Endothelial cell of umbilical vein (primary cell): ENCODE data around the gene PRKG1. TPM values are rescaled to one million over a fixed set of nuclear protein-coding genes. Genes with fewer than 3 reads are reported as not detected.

Source experiments
- BruUV-seq: library from RNA; stranded (reverse); fragments of 400-500 nt; replicated peaks from 2 replicates; lab custom pipeline; 2021; lab: Mats Ljungman, UMichigan
- CTCF ChIA-PET: fragments of 300-600, 350-600 bp; sonication (Branson Sonifier 250); formaldehyde crosslinking; loops from one replicate; lab custom pipeline; 2021; ENCODE audit warnings: antibody characterized with exemption, inconsistent platforms; lab: Charles Lee
- POLR2A ChIA-PET: fragments of 300-600, 350-600 bp; sonication (Branson Sonifier 250); formaldehyde crosslinking; loops from one replicate; lab custom pipeline; 2021; ENCODE audit warnings: antibody characterized with exemption, inconsistent platforms; lab: Charles Lee
- DNase-seq: peaks from one replicate; pipeline ENCODE4 v3.0.0-alpha.2; 2011; ENCODE audit warnings: low read depth, low spot score
- FAIRE-seq: peaks from 2 replicates; lab custom pipeline; 2011; peaks lifted over from hg19 to GRCh38; lab: Jason Lieb, UNC
- H2AFZ ChIP-seq: 2 replicates; pipeline ENCODE4 v1.6.0; 2012; ENCODE audit warnings: low read depth, low read length, control low read depth, inconsistent platforms
- H3K27ac ChIP-seq: 2 replicates; pipeline ENCODE4 v1.5.1; 2011; ENCODE audit warnings: low read depth, mild to moderate bottlenecking, control low read depth, low read length, moderate library complexity; ENCODE audit not compliant: insufficient read depth
- H3K27me3 ChIP-seq, 2 experiments: 2 replicates each; pipeline versions ENCODE4 v1.6.0 to v1.6.1; 2011; ENCODE audit warnings: low read length in 2 of 2, mixed read lengths in 1 of 2; ENCODE audit not compliant: control insufficient read depth in 2 of 2, insufficient read depth in 2 of 2
- H3K36me3 ChIP-seq, 2 experiments: 2 replicates in 1 of 2; 3 replicates in 1 of 2; pipeline ENCODE4 v1.5.1; 2011; ENCODE audit warnings: low read length in 2 of 2, mild to moderate bottlenecking in 1 of 2, moderate library complexity in 1 of 2; ENCODE audit not compliant: control insufficient read depth in 2 of 2, insufficient read depth in 2 of 2; ENCODE audit errors: extremely low read depth in 1 of 2
- H3K4me1 ChIP-seq: 3 replicates; pipeline ENCODE4 v1.5.1; 2011; ENCODE audit warnings: mild to moderate bottlenecking, low read length; ENCODE audit not compliant: control insufficient read depth, insufficient read depth; ENCODE audit errors: extremely low read depth
- H3K4me2 ChIP-seq: 2 replicates; pipeline ENCODE4 v1.6.1; 2011; ENCODE audit warnings: low read length, control low read depth, mixed read lengths; ENCODE audit not compliant: insufficient read depth
- H3K4me3 ChIP-seq, 3 experiments: fragments of 200-600 bp in 1 of 3; sonication (generic), shearing (Covaris generic) in 1 of 3; replicated peaks in 1 of 3; 2 replicates each; pipeline ENCODE4 v1.5.1; 2011 to 2016; ENCODE audit warnings: control low read depth in 3 of 3, low read length in 3 of 3, mild to moderate bottlenecking in 2 of 3, inconsistent platforms in 1 of 3, low read depth in 1 of 3, moderate library complexity in 1 of 3; ENCODE audit not compliant: insufficient read depth in 1 of 3
- H3K79me2 ChIP-seq: 2 replicates; pipeline ENCODE4 v1.6.0; 2012; ENCODE audit warnings: low read length, inconsistent platforms; ENCODE audit not compliant: control insufficient read depth, insufficient read depth
- H3K9ac ChIP-seq: replicated peaks from 2 replicates; pipeline ENCODE3; 2011; ENCODE audit warnings: low read length, control low read depth; ENCODE audit not compliant: insufficient read depth; ENCODE audit errors: extremely low read depth
- H3K9me1 ChIP-seq: replicated peaks from 3 replicates; pipeline ENCODE4 v1.6.0; 2011; ENCODE audit warnings: mild to moderate bottlenecking, low read length; ENCODE audit not compliant: control insufficient read depth, insufficient read depth; ENCODE audit errors: extremely low read depth
- H3K9me3 ChIP-seq: replicated peaks from 2 replicates; pipeline ENCODE4 v1.5.1; 2012; ENCODE audit warnings: low read length, inconsistent platforms; ENCODE audit not compliant: control insufficient read depth, insufficient read depth
- H4K20me1 ChIP-seq: replicated peaks from 2 replicates; pipeline ENCODE3; 2011; ENCODE audit warnings: mild to moderate bottlenecking, low read length; ENCODE audit not compliant: control insufficient read depth, insufficient read depth; ENCODE audit errors: extremely low read depth
- CTCF ChIP-seq, 2 donors: IDR thresholded peaks; 1 replicate in 1 of 2; 2 replicates in 1 of 2; pipeline ENCODE4 v1.5.1; 2011; ENCODE audit warnings: low read length in 2 of 2, mild to moderate bottlenecking in 2 of 2, moderate library complexity in 2 of 2, control low read depth in 1 of 2, inconsistent platforms in 1 of 2, low read depth in 1 of 2; ENCODE audit not compliant: insufficient read depth in 1 of 2; ENCODE audit errors: extremely low read depth in 1 of 2
- EZH2 ChIP-seq: IDR thresholded peaks from 2 replicates; pipeline ENCODE4 v1.6.1; 2012; ENCODE audit warnings: borderline replicate concordance, low read depth, mild to moderate bottlenecking, moderate library complexity, low read length, inconsistent platforms; ENCODE audit not compliant: severe bottlenecking
- FOS ChIP-seq: IDR thresholded peaks from 2 replicates; pipeline ENCODE4 v1.6.1; 2011; ENCODE audit warnings: mild to moderate bottlenecking, low read length, moderate library complexity, borderline replicate concordance; ENCODE audit not compliant: insufficient read depth
- GATA2 ChIP-seq: IDR thresholded peaks from 2 replicates; pipeline ENCODE4 v1.7.0; 2011; ENCODE audit warnings: low read depth, mild to moderate bottlenecking, moderate library complexity, mixed read lengths, low read length; ENCODE audit not compliant: insufficient read length, insufficient read depth
- JUN ChIP-seq: IDR thresholded peaks from 2 replicates; pipeline ENCODE4 v1.6.1; 2011; ENCODE audit warnings: borderline replicate concordance, low read depth; ENCODE audit not compliant: insufficient read length, insufficient read depth
- MAX ChIP-seq: IDR thresholded peaks from 2 replicates; pipeline ENCODE4 v1.6.1; 2011; ENCODE audit not compliant: insufficient read depth, insufficient read length
- MYC ChIP-seq: IDR thresholded peaks from one replicate; pipeline ENCODE4 v1.6.1; 2011; ENCODE audit warnings: mild to moderate bottlenecking, low read depth, low read length
- POLR2A ChIP-seq: IDR thresholded peaks from 2 replicates; pipeline ENCODE4 v1.6.1; 2012; ENCODE audit warnings: low read depth, mild to moderate bottlenecking, control low read depth, low read length
- POLR2AphosphoS5 ChIP-seq: IDR thresholded peaks from 2 replicates; pipeline ENCODE4 v1.6.1; 2012; ENCODE audit warnings: low read depth, mild to moderate bottlenecking, control low read depth, low read length, moderate library complexity; ENCODE audit not compliant: insufficient read depth
- dilution Hi-C: fragments of 300-500 bp; cut with MboI; formaldehyde crosslinking; loops from one replicate; pipeline ENCODE4 v1.15.0; 2019; ENCODE audit warnings: low sequenced_read_pairs; ENCODE audit not compliant: extremely low pct_ligation_motif_present
- intact Hi-C: fragments of 100-400 bp; cut with micrococcal nuclease; formaldehyde crosslinking; loops from one replicate; pipeline ENCODE4 v1.10.0; 2022
- polyA plus RNA-seq, 4 experiments: library from polyadenylated mRNA; depleted of rRNA in 3 of 4; stranded (reverse) in 3 of 4; unstranded in 1 of 4; fragments of >200 nt; gene quantifications; 2 replicates each; pipeline versions ENCODE4 v1.2.1 to v1.2.3, GENCODE V29; 2011 to 2012; ENCODE audit warnings: missing spikeins in 1 of 4
- total RNA-seq: library from RNA; stranded (reverse); gene quantifications from 2 replicates; pipeline ENCODE4 v1.2.3, GENCODE V29; 2021

The PRKG1 gene
- total and polyA plus RNA-seq, 2 donors (not counting 3 experiments of a cell fraction or from before 2014, with no cell fraction given): 0.01 to 0.18 TPM

- H3K4me3 ChIP-seq: no peak overlapping the region
- dilution Hi-C loops: no loop called here
- H3K4me2 ChIP-seq: no peak overlapping the region
- no peaks in the 10 kb centered on the region for H3K4me1 ChIP-seq
- ChIA-PET CTCF (no interaction called here), POLR2A (no interaction called here)
- no peaks in the 10 kb centered on the region for H3K9me1 ChIP-seq
- intact Hi-C loops: no loop called here
- no peaks in the 10 kb centered on the region for H4K20me1 ChIP-seq
- TF ChIP-seq JUN (no peak), CTCF (IDR thresholded peaks at IDR 0.05; ENCODE audit: extremely low read depth in 1 of 2, insufficient read depth in 1 of 2, low read depth in 1 of 2, low read length in 2 of 2) (no peak), EZH2 (no peak), FOS (no peak), POLR2AphosphoS5 (no peak), POLR2A (no peak), GATA2 (no peak), MAX (no peak), MYC (no peak)
- no peak for FAIRE-seq
- H3K9ac ChIP-seq: no peak overlapping the region
- no TSS peak for BruUV-seq
- H3K27me3 ChIP-seq: no peaks in the 10 kb centered on the region
- H2AFZ ChIP-seq: no peak overlapping the region
- no peak for DNase-seq
- no peak overlapping the region for H3K27ac ChIP-seq
- H3K36me3 ChIP-seq: no peaks in the 10 kb centered on the region
- no peaks in the 10 kb centered on the region for H3K9me3 ChIP-seq
- no peaks in the 10 kb centered on the region for H3K79me2 ChIP-seq
These were observed 709.7 kb downstream of the PRKG1 start for GRCh38 chr10:51783941-51784340.
